ENCODE results near the gene ATP6V0B.

DNA sequence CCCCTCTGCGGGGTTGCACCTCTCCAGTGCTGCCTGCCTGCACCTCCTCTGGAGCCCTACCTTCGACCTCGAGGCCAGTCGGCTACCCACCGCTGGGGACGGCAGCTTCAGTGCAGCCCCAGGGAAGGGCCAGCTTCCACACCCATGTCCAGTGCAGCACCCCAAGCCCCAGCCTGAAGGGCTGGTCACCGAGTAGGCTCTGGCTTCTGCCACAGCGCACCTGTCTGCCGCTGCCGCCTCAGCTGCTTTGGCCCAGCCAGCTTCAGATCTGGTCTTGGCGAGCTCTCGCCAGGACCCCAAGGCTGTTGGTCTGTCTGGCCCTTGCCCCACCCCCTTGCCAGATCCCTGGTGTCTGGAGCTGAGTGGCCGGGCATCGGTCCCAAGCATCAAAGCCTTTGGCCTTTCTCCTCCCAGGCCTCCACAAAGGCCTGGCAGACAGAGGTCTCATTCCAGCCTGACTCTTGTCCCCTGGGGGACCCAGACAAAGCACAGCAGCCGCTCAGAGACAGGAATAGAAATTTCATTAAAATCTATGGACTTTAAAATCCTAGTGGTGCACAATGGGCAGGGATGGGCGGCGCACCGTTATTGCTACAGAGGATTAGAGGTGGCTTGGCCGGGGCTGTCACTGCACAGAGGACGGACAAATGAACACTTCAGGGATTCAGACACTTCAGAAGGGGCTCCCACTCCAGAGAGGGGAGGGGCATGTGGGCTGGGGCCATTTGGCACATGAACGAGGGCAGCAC lies 21.4 kb downstream of the ATP6V0B start:
- TF ChIP-seq, protein P1, sequence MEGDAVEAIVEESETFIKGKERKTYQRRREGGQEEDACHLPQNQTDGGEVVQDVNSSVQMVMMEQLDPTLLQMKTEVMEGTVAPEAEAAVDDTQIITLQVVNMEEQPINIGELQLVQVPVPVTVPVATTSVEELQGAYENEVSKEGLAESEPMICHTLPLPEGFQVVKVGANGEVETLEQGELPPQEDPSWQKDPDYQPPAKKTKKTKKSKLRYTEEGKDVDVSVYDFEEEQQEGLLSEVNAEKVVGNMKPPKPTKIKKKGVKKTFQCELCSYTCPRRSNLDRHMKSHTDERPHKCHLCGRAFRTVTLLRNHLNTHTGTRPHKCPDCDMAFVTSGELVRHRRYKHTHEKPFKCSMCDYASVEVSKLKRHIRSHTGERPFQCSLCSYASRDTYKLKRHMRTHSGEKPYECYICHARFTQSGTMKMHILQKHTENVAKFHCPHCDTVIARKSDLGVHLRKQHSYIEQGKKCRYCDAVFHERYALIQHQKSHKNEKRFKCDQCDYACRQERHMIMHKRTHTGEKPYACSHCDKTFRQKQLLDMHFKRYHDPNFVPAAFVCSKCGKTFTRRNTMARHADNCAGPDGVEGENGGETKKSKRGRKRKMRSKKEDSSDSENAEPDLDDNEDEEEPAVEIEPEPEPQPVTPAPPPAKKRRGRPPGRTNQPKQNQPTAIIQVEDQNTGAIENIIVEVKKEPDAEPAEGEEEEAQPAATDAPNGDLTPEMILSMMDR (IDR thresholded peaks at IDR 0.05) = no peak
- TF ChIP-seq POLR2A (IDR thresholded peaks at IDR 0.05) = no peak
